T-helper 2 cell treated with Interferon-gamma antibody and Interleukin-4, amounts not matched to agents 5 μg/mL and 100 μg/mL, for 36 hours (primary cell): ENCODE measurements around the gene COG5.

Experiments used
- DNase-seq: peaks from one replicate; pipeline ENCODE4 v3.0.0; 2021; ENCODE audit warnings: low spot score
- H3K27ac Mint-ChIP-seq: one replicate; pipeline ENCODE4 v1.8.0; 2021; ENCODE audit warnings: mild to moderate bottlenecking, mixed read lengths
- H3K27me3 Mint-ChIP-seq: one replicate; pipeline ENCODE4 v1.8.0; 2021; ENCODE audit warnings: low read depth, mixed read lengths
- H3K36me3 Mint-ChIP-seq: one replicate; pipeline ENCODE4 v1.8.0; 2021; ENCODE audit warnings: low read depth, mixed read lengths
- H3K4me1 Mint-ChIP-seq: one replicate; pipeline ENCODE4 v1.8.0; 2021; ENCODE audit warnings: low read depth, mixed read lengths
- H3K4me3 Mint-ChIP-seq: one replicate; pipeline ENCODE4 v1.8.0; 2022; ENCODE audit warnings: mild to moderate bottlenecking, moderate library complexity, mixed read lengths
- H3K9me3 Mint-ChIP-seq: one replicate; pipeline ENCODE4 v1.8.0; 2021; ENCODE audit warnings: mixed read lengths

The COG5 gene

GRCh38 chr7:107286751-107287621 is 276.7 kb downstream of the COG5 start:
- H3K27ac Mint-ChIP-seq = no peak overlapping the region
- H3K4me3 Mint-ChIP-seq = no peak overlapping the region
- DNase-seq = no peak
- H3K4me1 Mint-ChIP-seq = no peaks in the 10 kb centered on the region
- no peaks in the 10 kb centered on the region for H3K27me3 Mint-ChIP-seq
- no peaks in the 10 kb centered on the region for H3K9me3 Mint-ChIP-seq
- H3K36me3 Mint-ChIP-seq = peaks cover 4% of the 10 kb centered on the region

GRCh38 chr7:107284911-107285479 is 278.7 kb downstream of the COG5 start:
- DNase-seq = no peak
- H3K27me3 Mint-ChIP-seq = no peaks in the 10 kb centered on the region
- H3K36me3 Mint-ChIP-seq = peaks cover 4% of the 10 kb centered on the region
- H3K4me3 Mint-ChIP-seq = no peak overlapping the region
- no peaks in the 10 kb centered on the region for H3K4me1 Mint-ChIP-seq
- H3K9me3 Mint-ChIP-seq = no peaks in the 10 kb centered on the region
- no peak overlapping the region for H3K27ac Mint-ChIP-seq

GRCh38 chr7:107277331-107277730 is 286.4 kb downstream of the COG5 start:
- Mint-ChIP-seq H3K36me3 (no peaks in the 10 kb centered on the region), H3K4me3 (no peak overlapping the region), H3K27ac (no peak overlapping the region), H3K4me1 (no peaks in the 10 kb centered on the region), H3K9me3 (no peaks in the 10 kb centered on the region), H3K27me3 (no peaks in the 10 kb centered on the region)
- DNase-seq = no peak

- Mint-ChIP-seq H3K27me3 (no peaks in the 10 kb centered on the region), H3K9me3 (no peaks in the 10 kb centered on the region), H3K4me1 (no peaks in the 10 kb centered on the region), H3K4me3 (no peak overlapping the region), H3K36me3 (no peaks in the 10 kb centered on the region), H3K27ac (no peak overlapping the region)
- DNase-seq = no peak
These were observed 287.4 kb downstream of the COG5 start for GRCh38 chr7:107276220-107276827.

- H3K36me3 Mint-ChIP-seq = no peaks in the 10 kb centered on the region
- no peak overlapping the region for H3K4me3 Mint-ChIP-seq
These were observed 289.2 kb downstream of the COG5 start for GRCh38 chr7:107274506-107274905.

GRCh38 chr7:107269790-107270189 is 293.9 kb downstream of the COG5 start:
- Mint-ChIP-seq H3K4me1 (no peaks in the 10 kb centered on the region), H3K36me3 (no peaks in the 10 kb centered on the region), H3K9me3 (no peaks in the 10 kb centered on the region), H3K4me3 (no peak overlapping the region), H3K27me3 (no peaks in the 10 kb centered on the region), H3K27ac (no peak overlapping the region)
- DNase-seq = no peak

More at GRCh38 chr7:107274506-107274905, 289.2 kb downstream of the COG5 start:
- H3K27me3 Mint-ChIP-seq = no peaks in the 10 kb centered on the region
- no peaks in the 10 kb centered on the region for H3K4me1 Mint-ChIP-seq
- H3K27ac Mint-ChIP-seq = no peak overlapping the region
- DNase-seq = no peak
- no peaks in the 10 kb centered on the region for H3K9me3 Mint-ChIP-seq

- Mint-ChIP-seq H3K27ac (no peak overlapping the region), H3K27me3 (no peaks in the 10 kb centered on the region), H3K4me3 (no peak overlapping the region), H3K9me3 (no peaks in the 10 kb centered on the region), H3K4me1 (no peaks in the 10 kb centered on the region), H3K36me3 (no peaks in the 10 kb centered on the region)
- no peak for DNase-seq
These were observed 295.1 kb downstream of the COG5 start for GRCh38 chr7:107268594-107268993.

GRCh38 chr7:107267138-107267537 is 296.6 kb downstream of the COG5 start:
- Mint-ChIP-seq H3K27ac (no peak overlapping the region), H3K9me3 (no peaks in the 10 kb centered on the region), H3K4me3 (no peak overlapping the region), H3K4me1 (no peaks in the 10 kb centered on the region), H3K27me3 (no peaks in the 10 kb centered on the region), H3K36me3 (no peaks in the 10 kb centered on the region)
- DNase-seq = no peak

- Mint-ChIP-seq H3K27ac (no peak overlapping the region), H3K9me3 (no peaks in the 10 kb centered on the region), H3K36me3 (no peaks in the 10 kb centered on the region), H3K4me3 (no peak overlapping the region), H3K27me3 (no peaks in the 10 kb centered on the region), H3K4me1 (no peaks in the 10 kb centered on the region)
- DNase-seq = no peak
These were observed 299.0 kb downstream of the COG5 start for GRCh38 chr7:107264723-107265122.

- Mint-ChIP-seq H3K36me3 (peaks cover 2% of the 10 kb centered on the region), H3K27me3 (no peaks in the 10 kb centered on the region), H3K4me1 (no peaks in the 10 kb centered on the region), H3K4me3 (no peak overlapping the region), H3K9me3 (no peaks in the 10 kb centered on the region), H3K27ac (no peak overlapping the region)
- no peak for DNase-seq
These were observed 300.9 kb downstream of the COG5 start for GRCh38 chr7:107262857-107263256.

GRCh38 chr7:107258737-107259136 is 305.0 kb downstream of the COG5 start:
- Mint-ChIP-seq H3K27ac (no peak overlapping the region), H3K27me3 (no peaks in the 10 kb centered on the region), H3K36me3 (peaks cover 2% of the 10 kb centered on the region), H3K4me3 (no peak overlapping the region), H3K4me1 (no peaks in the 10 kb centered on the region), H3K9me3 (no peaks in the 10 kb centered on the region)
- no peak for DNase-seq

- Mint-ChIP-seq H3K9me3 (no peaks in the 10 kb centered on the region), H3K4me1 (no peaks in the 10 kb centered on the region), H3K4me3 (no peak overlapping the region), H3K27me3 (no peaks in the 10 kb centered on the region), H3K27ac (no peak overlapping the region), H3K36me3 (peaks cover 2% of the 10 kb centered on the region)
- DNase-seq = no peak
These were observed 308.1 kb downstream of the COG5 start for GRCh38 chr7:107255602-107256001.

- Mint-ChIP-seq H3K27me3 (no peaks in the 10 kb centered on the region), H3K27ac (no peak overlapping the region), H3K4me3 (no peak overlapping the region), H3K9me3 (no peaks in the 10 kb centered on the region), H3K4me1 (no peaks in the 10 kb centered on the region), H3K36me3 (peaks cover 2% of the 10 kb centered on the region)
- no peak for DNase-seq
These were observed 309.2 kb downstream of the COG5 start for GRCh38 chr7:107254398-107254985.

GRCh38 chr7:107253599-107253998 is 310.1 kb downstream of the COG5 start:
- Mint-ChIP-seq H3K9me3 (no peaks in the 10 kb centered on the region), H3K36me3 (peaks cover 2% of the 10 kb centered on the region), H3K4me1 (no peaks in the 10 kb centered on the region), H3K4me3 (no peak overlapping the region), H3K27me3 (no peaks in the 10 kb centered on the region), H3K27ac (no peak overlapping the region)
- DNase-seq = no peak
